Measurements from ENCODE around the gene TMEM163. TPM values are rescaled to one million over a fixed set of nuclear protein-coding genes. Genes with fewer than 3 reads are reported as not detected.

Gene TMEM163
- total and polyA plus RNA-seq, 2 experiments from 2014 or later = 1.1 TPM

GRCh38 chr2:134603966-134604365, 114.8 kb downstream of the TMEM163 start:
- Histone ChIP-seq H3K4me2 (no peak overlapping the region), H3K4me3 (no peak overlapping the region), H2AFZ (no peak overlapping the region), H3K27ac (no peak overlapping the region), H3K36me3 (replicated peaks; ENCODE audit: insufficient read depth, low read depth) (no peaks in the 10 kb centered on the region), H3K9me2 (replicated peaks; ENCODE audit: insufficient read depth) (no peaks in the 10 kb centered on the region), H3K9me3 (ENCODE audit: low read depth) (no peaks in the 10 kb centered on the region), H3K79me2 (no peaks in the 10 kb centered on the region), H3K27me3 (no peaks in the 10 kb centered on the region), H4K20me1 (ENCODE audit: insufficient read depth, poor library complexity, severe bottlenecking) (no peaks in the 10 kb centered on the region), H3K4me1 (ENCODE audit: insufficient read depth) (no peaks in the 10 kb centered on the region)
- 68% methylated on average over 5 of the region's 5 CpGs for WGBS (ENCODE audit: low lambda C conversion rate, missing lambda C conversion rate)
- no peak for TF ChIP-seq EZH2 (IDR thresholded peaks at IDR 0.05; ENCODE audit: borderline replicate concordance)
- TF ChIP-seq CTCF (IDR thresholded peaks at IDR 0.05; ENCODE audit: poor library complexity) = no peak
- TF ChIP-seq EZH2phosphoT487 (IDR thresholded peaks at IDR 0.05; ENCODE audit: low read depth, severe bottlenecking, unreplicated experiment) = no peak
- no peak for DNase-seq (ENCODE audit: low spot score)

GRCh38 chr2:134602666-134603065, 116.1 kb downstream of the TMEM163 start:
- Histone ChIP-seq H3K4me2 (no peak overlapping the region), H3K4me3 (no peak overlapping the region), H3K79me2 (no peaks in the 10 kb centered on the region), H2AFZ (no peak overlapping the region), H3K27ac (no peak overlapping the region), H3K27me3 (no peaks in the 10 kb centered on the region), H3K9me2 (replicated peaks; ENCODE audit: insufficient read depth) (no peaks in the 10 kb centered on the region), H3K4me1 (ENCODE audit: insufficient read depth) (no peaks in the 10 kb centered on the region), H3K9me3 (ENCODE audit: low read depth) (no peaks in the 10 kb centered on the region), H4K20me1 (ENCODE audit: insufficient read depth, poor library complexity, severe bottlenecking) (no peaks in the 10 kb centered on the region), H3K36me3 (replicated peaks; ENCODE audit: insufficient read depth, low read depth) (no peaks in the 10 kb centered on the region)
- 93% methylated on average over 4 of the region's 4 CpGs for WGBS (ENCODE audit: low lambda C conversion rate, missing lambda C conversion rate)
- no peak for DNase-seq (ENCODE audit: low spot score)
- no peak for TF ChIP-seq EZH2 (IDR thresholded peaks at IDR 0.05; ENCODE audit: borderline replicate concordance)
- no peak for TF ChIP-seq EZH2phosphoT487 (IDR thresholded peaks at IDR 0.05; ENCODE audit: low read depth, severe bottlenecking, unreplicated experiment)
- no peak for TF ChIP-seq CTCF (IDR thresholded peaks at IDR 0.05; ENCODE audit: poor library complexity)

GRCh38 chr2:134601264-134601663, 117.5 kb downstream of the TMEM163 start:
- H3K79me2 ChIP-seq = no peaks in the 10 kb centered on the region
- TF ChIP-seq EZH2 (IDR thresholded peaks at IDR 0.05; ENCODE audit: borderline replicate concordance) (no peak), CTCF (IDR thresholded peaks at IDR 0.05; ENCODE audit: poor library complexity) (no peak), EZH2phosphoT487 (IDR thresholded peaks at IDR 0.05; ENCODE audit: low read depth, severe bottlenecking, unreplicated experiment) (no peak)
- no peak overlapping the region for H3K4me2 ChIP-seq
- H4K20me1 ChIP-seq (ENCODE audit: insufficient read depth, poor library complexity, severe bottlenecking) = no peaks in the 10 kb centered on the region
- no peaks in the 10 kb centered on the region for H3K9me3 ChIP-seq (ENCODE audit: low read depth)
- no peaks in the 10 kb centered on the region for H3K4me1 ChIP-seq (ENCODE audit: insufficient read depth)
- DNase-seq (ENCODE audit: low spot score) = no peak
- H3K9me2 ChIP-seq (replicated peaks; ENCODE audit: insufficient read depth) = no peaks in the 10 kb centered on the region
- no peak overlapping the region for H2AFZ ChIP-seq
- H3K27me3 ChIP-seq = no peaks in the 10 kb centered on the region
- no peaks in the 10 kb centered on the region for H3K36me3 ChIP-seq (replicated peaks; ENCODE audit: insufficient read depth, low read depth)
- H3K27ac ChIP-seq = no peak overlapping the region
- no peak overlapping the region for H3K4me3 ChIP-seq
- WGBS (ENCODE audit: low lambda C conversion rate, missing lambda C conversion rate) = 93% methylated on average over 11 of the region's 11 CpGs

GRCh38 chr2:134600208-134600607, 118.6 kb downstream of the TMEM163 start:
- WGBS (ENCODE audit: low lambda C conversion rate, missing lambda C conversion rate) = 83% methylated on average over 2 of the region's 2 CpGs
- Histone ChIP-seq H3K79me2 (no peaks in the 10 kb centered on the region), H3K9me3 (ENCODE audit: low read depth) (no peaks in the 10 kb centered on the region), H2AFZ (no peak overlapping the region), H3K4me2 (no peak overlapping the region), H3K4me1 (ENCODE audit: insufficient read depth) (no peaks in the 10 kb centered on the region), H3K27ac (no peak overlapping the region), H3K9me2 (replicated peaks; ENCODE audit: insufficient read depth) (no peaks in the 10 kb centered on the region), H4K20me1 (ENCODE audit: insufficient read depth, poor library complexity, severe bottlenecking) (no peaks in the 10 kb centered on the region), H3K36me3 (replicated peaks; ENCODE audit: insufficient read depth, low read depth) (no peaks in the 10 kb centered on the region), H3K4me3 (no peak overlapping the region), H3K27me3 (no peaks in the 10 kb centered on the region)
- no peak for DNase-seq (ENCODE audit: low spot score)
- TF ChIP-seq EZH2 (IDR thresholded peaks at IDR 0.05; ENCODE audit: borderline replicate concordance) (no peak), EZH2phosphoT487 (IDR thresholded peaks at IDR 0.05; ENCODE audit: low read depth, severe bottlenecking, unreplicated experiment) (no peak), CTCF (IDR thresholded peaks at IDR 0.05; ENCODE audit: poor library complexity) (no peak)

All from hepatocyte (in vitro differentiated cells).